ENCODE results near the gene WDR82.

Gene WDR82

DNA sequence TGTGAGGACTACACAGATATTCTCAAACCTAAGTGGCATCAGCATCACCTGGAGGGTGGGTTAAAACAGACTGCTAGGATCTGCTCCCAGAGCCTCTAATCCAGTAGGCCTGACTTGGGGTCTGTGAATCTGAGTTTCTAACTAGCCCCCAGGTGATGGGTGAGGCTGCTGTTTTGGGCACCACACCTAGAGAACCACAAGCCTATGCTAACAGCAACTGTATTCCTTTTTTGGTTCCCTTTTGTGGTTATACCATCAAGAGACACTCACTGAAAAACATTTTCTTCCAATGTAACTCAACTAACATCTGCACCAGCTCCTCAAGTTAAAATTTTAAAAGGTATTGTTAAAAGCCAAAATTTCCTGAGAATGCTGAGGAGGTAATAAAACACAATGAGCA lies 16.0 kb downstream of the WDR82 start:
- no peaks in the 10 kb centered on the region for H3K27me3 ChIP-seq (ENCODE audit: insufficient read depth, poor library complexity, severe bottlenecking)
- no peak overlapping the region for H3K4me3 ChIP-seq (replicated peaks; ENCODE audit: insufficient read depth, low read length)
- H3K27ac ChIP-seq (replicated peaks) = no peak overlapping the region
- DNase-seq (ENCODE audit: low read depth in 1 of 2, low spot score in 1 of 2) = no peak
- TF ChIP-seq SPI1 (IDR thresholded peaks at IDR 0.05; ENCODE audit: borderline replicate concordance, low read depth) (no peak), POLR2AphosphoS5 (IDR thresholded peaks at IDR 0.05; ENCODE audit: low read depth) (no peak), GABPA (IDR thresholded peaks at IDR 0.05; ENCODE audit: low read depth) (no peak)
- TF ChIP-seq, protein P1, sequence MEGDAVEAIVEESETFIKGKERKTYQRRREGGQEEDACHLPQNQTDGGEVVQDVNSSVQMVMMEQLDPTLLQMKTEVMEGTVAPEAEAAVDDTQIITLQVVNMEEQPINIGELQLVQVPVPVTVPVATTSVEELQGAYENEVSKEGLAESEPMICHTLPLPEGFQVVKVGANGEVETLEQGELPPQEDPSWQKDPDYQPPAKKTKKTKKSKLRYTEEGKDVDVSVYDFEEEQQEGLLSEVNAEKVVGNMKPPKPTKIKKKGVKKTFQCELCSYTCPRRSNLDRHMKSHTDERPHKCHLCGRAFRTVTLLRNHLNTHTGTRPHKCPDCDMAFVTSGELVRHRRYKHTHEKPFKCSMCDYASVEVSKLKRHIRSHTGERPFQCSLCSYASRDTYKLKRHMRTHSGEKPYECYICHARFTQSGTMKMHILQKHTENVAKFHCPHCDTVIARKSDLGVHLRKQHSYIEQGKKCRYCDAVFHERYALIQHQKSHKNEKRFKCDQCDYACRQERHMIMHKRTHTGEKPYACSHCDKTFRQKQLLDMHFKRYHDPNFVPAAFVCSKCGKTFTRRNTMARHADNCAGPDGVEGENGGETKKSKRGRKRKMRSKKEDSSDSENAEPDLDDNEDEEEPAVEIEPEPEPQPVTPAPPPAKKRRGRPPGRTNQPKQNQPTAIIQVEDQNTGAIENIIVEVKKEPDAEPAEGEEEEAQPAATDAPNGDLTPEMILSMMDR (IDR thresholded peaks at IDR 0.05; ENCODE audit: insufficient read depth, low read length) = no peak
- TF ChIP-seq, protein P2, sequence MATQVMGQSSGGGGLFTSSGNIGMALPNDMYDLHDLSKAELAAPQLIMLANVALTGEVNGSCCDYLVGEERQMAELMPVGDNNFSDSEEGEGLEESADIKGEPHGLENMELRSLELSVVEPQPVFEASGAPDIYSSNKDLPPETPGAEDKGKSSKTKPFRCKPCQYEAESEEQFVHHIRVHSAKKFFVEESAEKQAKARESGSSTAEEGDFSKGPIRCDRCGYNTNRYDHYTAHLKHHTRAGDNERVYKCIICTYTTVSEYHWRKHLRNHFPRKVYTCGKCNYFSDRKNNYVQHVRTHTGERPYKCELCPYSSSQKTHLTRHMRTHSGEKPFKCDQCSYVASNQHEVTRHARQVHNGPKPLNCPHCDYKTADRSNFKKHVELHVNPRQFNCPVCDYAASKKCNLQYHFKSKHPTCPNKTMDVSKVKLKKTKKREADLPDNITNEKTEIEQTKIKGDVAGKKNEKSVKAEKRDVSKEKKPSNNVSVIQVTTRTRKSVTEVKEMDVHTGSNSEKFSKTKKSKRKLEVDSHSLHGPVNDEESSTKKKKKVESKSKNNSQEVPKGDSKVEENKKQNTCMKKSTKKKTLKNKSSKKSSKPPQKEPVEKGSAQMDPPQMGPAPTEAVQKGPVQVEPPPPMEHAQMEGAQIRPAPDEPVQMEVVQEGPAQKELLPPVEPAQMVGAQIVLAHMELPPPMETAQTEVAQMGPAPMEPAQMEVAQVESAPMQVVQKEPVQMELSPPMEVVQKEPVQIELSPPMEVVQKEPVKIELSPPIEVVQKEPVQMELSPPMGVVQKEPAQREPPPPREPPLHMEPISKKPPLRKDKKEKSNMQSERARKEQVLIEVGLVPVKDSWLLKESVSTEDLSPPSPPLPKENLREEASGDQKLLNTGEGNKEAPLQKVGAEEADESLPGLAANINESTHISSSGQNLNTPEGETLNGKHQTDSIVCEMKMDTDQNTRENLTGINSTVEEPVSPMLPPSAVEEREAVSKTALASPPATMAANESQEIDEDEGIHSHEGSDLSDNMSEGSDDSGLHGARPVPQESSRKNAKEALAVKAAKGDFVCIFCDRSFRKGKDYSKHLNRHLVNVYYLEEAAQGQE (IDR thresholded peaks at IDR 0.05; ENCODE audit: insufficient replicate concordance, low read depth) = no peak

DNA sequence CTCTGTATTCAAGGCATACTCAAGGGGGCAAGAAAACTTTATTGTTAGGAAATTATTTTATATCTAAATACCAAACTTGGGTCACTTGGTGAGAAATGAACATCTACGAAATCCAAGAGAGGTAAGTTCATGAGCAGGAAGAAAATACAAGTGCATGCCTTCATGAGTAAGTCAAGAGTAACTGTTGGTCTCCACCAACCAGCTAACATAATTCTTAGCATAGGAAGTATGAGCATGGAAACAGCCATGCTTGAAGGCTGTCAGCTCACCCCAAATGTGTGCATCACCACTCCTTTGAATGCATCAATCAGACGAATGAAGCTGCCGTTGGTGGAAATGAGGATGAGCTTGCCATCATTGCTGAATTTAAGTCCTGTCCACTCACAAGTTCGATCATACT lies 19.0 kb downstream of the WDR82 start:
- H3K27me3 ChIP-seq (ENCODE audit: insufficient read depth, poor library complexity, severe bottlenecking) = no peaks in the 10 kb centered on the region
- H3K4me3 ChIP-seq (replicated peaks; ENCODE audit: insufficient read depth, low read length) = no peak overlapping the region
- DNase-seq (ENCODE audit: low read depth in 1 of 2, low spot score in 1 of 2) = no peak
- H3K27ac ChIP-seq (replicated peaks) = no peak overlapping the region
- TF ChIP-seq POLR2AphosphoS5 (IDR thresholded peaks at IDR 0.05; ENCODE audit: low read depth) = no peak
- TF ChIP-seq, protein P1 (IDR thresholded peaks at IDR 0.05; ENCODE audit: insufficient read depth, low read length) = no peak
- TF ChIP-seq GABPA (IDR thresholded peaks at IDR 0.05; ENCODE audit: low read depth) = no peak
- no peak for TF ChIP-seq SPI1 (IDR thresholded peaks at IDR 0.05; ENCODE audit: borderline replicate concordance, low read depth)
- TF ChIP-seq, protein P2 (IDR thresholded peaks at IDR 0.05; ENCODE audit: insufficient replicate concordance, low read depth) = no peak

DNA sequence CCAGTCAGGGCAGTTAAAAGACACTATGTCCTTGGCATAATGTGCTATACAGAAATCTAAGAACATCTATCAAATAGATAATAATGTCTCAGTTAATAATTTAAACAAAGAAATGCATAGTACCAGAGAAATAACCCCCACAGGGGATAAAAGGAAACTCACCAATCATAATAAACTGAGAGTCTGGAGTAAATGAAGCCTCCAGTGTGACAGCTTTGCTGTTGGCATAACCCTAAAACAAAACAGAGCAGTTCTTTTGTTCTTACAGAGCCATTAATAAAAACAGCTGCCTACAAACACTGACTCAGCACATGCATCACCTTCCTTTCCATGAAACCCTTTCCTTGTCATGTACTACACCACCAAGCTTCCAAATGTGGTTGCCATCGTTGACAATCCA lies 19.4 kb downstream of the WDR82 start:
- TF ChIP-seq POLR2AphosphoS5 (IDR thresholded peaks at IDR 0.05; ENCODE audit: low read depth) (no peak), GABPA (IDR thresholded peaks at IDR 0.05; ENCODE audit: low read depth) (no peak), SPI1 (IDR thresholded peaks at IDR 0.05; ENCODE audit: borderline replicate concordance, low read depth) (no peak)
- TF ChIP-seq, protein P2 (IDR thresholded peaks at IDR 0.05; ENCODE audit: insufficient replicate concordance, low read depth) = no peak
- TF ChIP-seq, protein P1 (IDR thresholded peaks at IDR 0.05; ENCODE audit: insufficient read depth, low read length) = no peak
- Histone ChIP-seq H3K27ac (replicated peaks) (no peak overlapping the region), H3K27me3 (ENCODE audit: insufficient read depth, poor library complexity, severe bottlenecking) (no peaks in the 10 kb centered on the region), H3K4me3 (replicated peaks; ENCODE audit: insufficient read depth, low read length) (no peak overlapping the region)
- DNase-seq (ENCODE audit: low read depth in 1 of 2, low spot score in 1 of 2) = no peak
